GM18858 (cell line): ENCODE measurements around the gene VMP1.
"Not testable (repeated sequence)": the region's sequence is repeated elsewhere in the genome, so short reads cannot be mapped to it uniquely, and the experiment has no call there.

Source experiments
- ATAC-seq: cut with Tn5 transposase; IDR thresholded peaks from one replicate; pipeline ENCODE4 v1.9.1; 2021; ENCODE audit not compliant: unreplicated experiment

The VMP1 gene

GRCh38 chr17:59776577-59776976, 69.1 kb downstream of the VMP1 start:
- no peak for ATAC-seq

- ATAC-seq: no peak
These were observed 69.6 kb downstream of the VMP1 start for GRCh38 chr17:59777033-59777432.

GRCh38 chr17:59778996-59779395, 71.5 kb downstream of the VMP1 start:
- no peak for ATAC-seq

- ATAC-seq: no peak
These were observed 72.1 kb downstream of the VMP1 start for GRCh38 chr17:59779521-59779920.

- ATAC-seq: not testable (repeated sequence)
These were observed 73.1 kb downstream of the VMP1 start for GRCh38 chr17:59780548-59780947.

- ATAC-seq: no peak
These were observed 76.0 kb downstream of the VMP1 start for GRCh38 chr17:59783221-59784047.

- ATAC-seq: no peak
These were observed 77.8 kb downstream of the VMP1 start for GRCh38 chr17:59785091-59785799.

GRCh38 chr17:59786213-59786535, 78.7 kb downstream of the VMP1 start:
- no peak for ATAC-seq

GRCh38 chr17:59786536-59787319, 79.3 kb downstream of the VMP1 start:
- peak; percentile 80 for ATAC-seq

GRCh38 chr17:59789849-59790248, 82.4 kb downstream of the VMP1 start:
- not testable (repeated sequence) for ATAC-seq

- not testable (repeated sequence) for ATAC-seq
These were observed 83.0 kb downstream of the VMP1 start for GRCh38 chr17:59790418-59790817.

GRCh38 chr17:59790910-59791309, 83.5 kb downstream of the VMP1 start:
- ATAC-seq: no peak

GRCh38 chr17:59791603-59792457, 84.4 kb downstream of the VMP1 start:
- ATAC-seq: no peak

- ATAC-seq: not testable (repeated sequence)
These were observed 85.0 kb downstream of the VMP1 start for GRCh38 chr17:59792458-59792823.

- no peak for ATAC-seq
These were observed 85.8 kb downstream of the VMP1 start for GRCh38 chr17:59793205-59793604.

- ATAC-seq: no peak
These were observed 88.7 kb downstream of the VMP1 start for GRCh38 chr17:59796138-59796537.

- ATAC-seq: no peak
These were observed 89.3 kb downstream of the VMP1 start for GRCh38 chr17:59796785-59797205.

GRCh38 chr17:59798111-59798510, 90.7 kb downstream of the VMP1 start:
- no peak for ATAC-seq

- ATAC-seq: no peak
These were observed 93.1 kb downstream of the VMP1 start for GRCh38 chr17:59800530-59800942.

GRCh38 chr17:59802160-59802559, 94.7 kb downstream of the VMP1 start:
- no peak for ATAC-seq
